Hair follicle dermal papilla cell (primary cell): Measurements from ENCODE around the gene PPP1R3D. TPM values are rescaled to one million over a fixed set of nuclear protein-coding genes. Genes with fewer than 3 reads are reported as not detected.

Experiments used
- total RNA-seq: library from RNA; depleted of rRNA; stranded (reverse); fragments of >200 nt; gene quantifications from 2 replicates; pipeline ENCODE4 v1.2.3, GENCODE V29; 2012

Gene PPP1R3D, protein sequence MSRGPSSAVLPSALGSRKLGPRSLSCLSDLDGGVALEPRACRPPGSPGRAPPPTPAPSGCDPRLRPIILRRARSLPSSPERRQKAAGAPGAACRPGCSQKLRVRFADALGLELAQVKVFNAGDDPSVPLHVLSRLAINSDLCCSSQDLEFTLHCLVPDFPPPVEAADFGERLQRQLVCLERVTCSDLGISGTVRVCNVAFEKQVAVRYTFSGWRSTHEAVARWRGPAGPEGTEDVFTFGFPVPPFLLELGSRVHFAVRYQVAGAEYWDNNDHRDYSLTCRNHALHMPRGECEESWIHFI
- total RNA-seq, result 10.5 and 12.0 TPM in 2 replicates

GRCh38 chr20:59940129-59940955, at the start of gene PPP1R3D, which contains the start of gene FAM217B:
Gene PPP1R3D, minus strand, starts transcription at chr20:59940305. Its CDS starts 374 bp downstream, at chr20:59939931.
Gene FAM217B, plus strand, starts transcription at chr20:59940389. Its CDS starts 3,555 bp downstream, at chr20:59943944.

GRCh38 chr20:59958123-59958522, 18.0 kb upstream of the PPP1R3D start, which contains the start of gene CDH26:
Gene CDH26, plus strand, starts transcription at chr20:59958423. Its CDS starts 304 bp downstream, at chr20:59958727.

GRCh38 chr20:59933296-59933848, 6.7 kb downstream of the PPP1R3D start, which contains the start of gene SYCP2:
Gene SYCP2, minus strand, starts transcription at chr20:59933637. Its CDS starts 11,224 bp downstream, at chr20:59922413.

Other genes starting within 250 kb of the PPP1R3D start
- gene SYCP2, start 6.7 kb downstream of the PPP1R3D start, total RNA-seq, result 0.85 and 1.6 TPM in 2 replicates
- gene FAM217B, start 84 bp upstream of the PPP1R3D start, total RNA-seq, result 6.3 and 7.5 TPM in 2 replicates
- 0.12 and 0.49 TPM in 2 replicates for gene CDH26, start 18.1 kb upstream of the PPP1R3D start, total RNA-seq